ENCODE data around the gene TEX19. TPM values are rescaled to one million over a fixed set of nuclear protein-coding genes. Genes with fewer than 3 reads are reported as not detected.

TEX19 gene
- total and polyA plus RNA-seq, 10 of the 15 experiments (the other 5 are each of a cell fraction or from before 2014, with no cell fraction given): 0.03 to 0.32 (median 0.13) TPM; not detected in 3

GRCh38 chr17:82316651-82317393 is 42.2 kb upstream of the TEX19 start:
- no peak for TF ChIP-seq ZBED1 (IDR thresholded peaks at IDR 0.05; ENCODE audit: borderline replicate concordance)
- TF ChIP-seq BCL11A (IDR thresholded peaks at IDR 0.05; ENCODE audit: low read depth, low read length): no peak
- TF ChIP-seq, protein P1, sequence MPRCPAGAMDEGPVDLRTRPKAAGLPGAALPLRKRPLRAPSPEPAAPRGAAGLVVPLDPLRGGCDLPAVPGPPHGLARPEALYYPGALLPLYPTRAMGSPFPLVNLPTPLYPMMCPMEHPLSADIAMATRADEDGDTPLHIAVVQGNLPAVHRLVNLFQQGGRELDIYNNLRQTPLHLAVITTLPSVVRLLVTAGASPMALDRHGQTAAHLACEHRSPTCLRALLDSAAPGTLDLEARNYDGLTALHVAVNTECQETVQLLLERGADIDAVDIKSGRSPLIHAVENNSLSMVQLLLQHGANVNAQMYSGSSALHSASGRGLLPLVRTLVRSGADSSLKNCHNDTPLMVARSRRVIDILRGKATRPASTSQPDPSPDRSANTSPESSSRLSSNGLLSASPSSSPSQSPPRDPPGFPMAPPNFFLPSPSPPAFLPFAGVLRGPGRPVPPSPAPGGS (IDR thresholded peaks at IDR 0.05; ENCODE audit: borderline replicate concordance, insufficient read depth, low read depth, low read length, poor library complexity, severe bottlenecking): no peak
- no peak for TF ChIP-seq FOXK2 (IDR thresholded peaks at IDR 0.05)
- no peak for TF ChIP-seq RB1 (IDR thresholded peaks at IDR 0.05; ENCODE audit: borderline replicate concordance)
- TF ChIP-seq, protein P2, sequence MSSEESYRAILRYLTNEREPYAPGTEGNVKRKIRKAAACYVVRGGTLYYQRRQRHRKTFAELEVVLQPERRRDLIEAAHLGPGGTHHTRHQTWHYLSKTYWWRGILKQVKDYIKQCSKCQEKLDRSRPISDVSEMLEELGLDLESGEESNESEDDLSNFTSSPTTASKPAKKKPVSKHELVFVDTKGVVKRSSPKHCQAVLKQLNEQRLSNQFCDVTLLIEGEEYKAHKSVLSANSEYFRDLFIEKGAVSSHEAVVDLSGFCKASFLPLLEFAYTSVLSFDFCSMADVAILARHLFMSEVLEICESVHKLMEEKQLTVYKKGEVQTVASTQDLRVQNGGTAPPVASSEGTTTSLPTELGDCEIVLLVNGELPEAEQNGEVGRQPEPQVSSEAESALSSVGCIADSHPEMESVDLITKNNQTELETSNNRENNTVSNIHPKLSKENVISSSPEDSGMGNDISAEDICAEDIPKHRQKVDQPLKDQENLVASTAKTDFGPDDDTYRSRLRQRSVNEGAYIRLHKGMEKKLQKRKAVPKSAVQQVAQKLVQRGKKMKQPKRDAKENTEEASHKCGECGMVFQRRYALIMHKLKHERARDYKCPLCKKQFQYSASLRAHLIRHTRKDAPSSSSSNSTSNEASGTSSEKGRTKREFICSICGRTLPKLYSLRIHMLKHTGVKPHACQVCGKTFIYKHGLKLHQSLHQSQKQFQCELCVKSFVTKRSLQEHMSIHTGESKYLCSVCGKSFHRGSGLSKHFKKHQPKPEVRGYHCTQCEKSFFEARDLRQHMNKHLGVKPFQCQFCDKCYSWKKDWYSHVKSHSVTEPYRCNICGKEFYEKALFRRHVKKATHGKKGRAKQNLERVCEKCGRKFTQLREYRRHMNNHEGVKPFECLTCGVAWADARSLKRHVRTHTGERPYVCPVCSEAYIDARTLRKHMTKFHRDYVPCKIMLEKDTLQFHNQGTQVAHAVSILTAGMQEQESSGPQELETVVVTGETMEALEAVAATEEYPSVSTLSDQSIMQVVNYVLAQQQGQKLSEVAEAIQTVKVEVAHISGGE (CRISPR knock-in tag; IDR thresholded peaks at IDR 0.05): no peak
- no peak for TF ChIP-seq NFYB (IDR thresholded peaks at IDR 0.05; ENCODE audit: insufficient read depth, low read depth, low read length)
- TF ChIP-seq PAX8 (IDR thresholded peaks at IDR 0.05): no peak
- no peak for TF ChIP-seq HDAC2 (IDR thresholded peaks at IDR 0.05)
- no peak for TF ChIP-seq SPI1 (IDR thresholded peaks at IDR 0.05; ENCODE audit: borderline replicate concordance, insufficient read depth, low read depth, low read length)
- no peak for TF ChIP-seq GATAD2B (conservative IDR thresholded peaks at IDR 0.05; ENCODE audit: low read depth)
- no peak for TF ChIP-seq MLLT1 (IDR thresholded peaks at IDR 0.05)
- no peak for TF ChIP-seq ZZZ3 (IDR thresholded peaks at IDR 0.05; ENCODE audit: control insufficient read depth, insufficient read length, low read depth)
- Histone ChIP-seq H3K79me2 (ENCODE audit: control insufficient read depth, insufficient read depth, low read length) (no peaks in the 10 kb centered on the region), H3K36me3 (ENCODE audit: control insufficient read depth in 2 of 2, insufficient read depth in 2 of 2, low read length in 1 of 2) (no peaks in the 10 kb centered on the region), H4K20me1 (ENCODE audit: control insufficient read depth, insufficient read depth) (no peaks in the 10 kb centered on the region), H3K4me3 (no peak overlapping the region), H2AFZ (ENCODE audit: control insufficient read depth, low read depth, low read length) (no peak overlapping the region), H3K9me3 (replicated peaks; ENCODE audit: control insufficient read depth, insufficient read depth, low read length) (no peaks in the 10 kb centered on the region; the same call in 2 of the 3 replicates), H3K4me2 (ENCODE audit: control insufficient read depth, insufficient read depth) (no peak overlapping the region), H3K27ac (ENCODE audit: control insufficient read depth, insufficient read depth) (no peak overlapping the region), H3K4me1 (ENCODE audit: control insufficient read depth, insufficient read depth, low read length) (no peaks in the 10 kb centered on the region), H3K9ac (ENCODE audit: control insufficient read depth, insufficient read depth, low read length) (no peak overlapping the region), H3K27me3 (replicated peaks in 1 of 2; ENCODE audit: control insufficient read depth in 2 of 2, insufficient read depth in 2 of 2, low read length in 1 of 2) (peaks cover 0 to 2% of the 10 kb centered on the region in 2 experiments; a peak in 3 of 4 replicates)
- SMC1A ChIA-PET (ENCODE audit: uncharacterized antibody, unreplicated experiment): interaction anchor here (2.2 kb wide), 1 partner anchor 16 kb away, joined by 10 read pairs; no protein-coding TSS in a partner anchor
- RAD21 ChIA-PET (ENCODE audit: unreplicated experiment): interaction anchor here (2.4 kb wide), 1 partner anchor 14 kb away, joined by 7 read pairs; no protein-coding TSS in a partner anchor
- FAIRE-seq (no peak), ATAC-seq (no peak), DNase-seq (ENCODE audit: low read depth, low spot score) (no peak)
- BruUV-seq (replicated peaks): no TSS peak
- 52% methylated on average over 28 of the region's 29 CpGs for WGBS (ENCODE audit: insufficient coverage, insufficient replicate concordance, low lambda C conversion rate, missing lambda C conversion rate)
- POLR2A ChIA-PET: interaction anchor here (0.8 to 6.2 kb wide), 2 partner anchors 15 to 18 kb away, joined by 3 to 32 read pairs; no protein-coding TSS in a partner anchor
- CTCF ChIA-PET: interaction anchor here (0.7 to 2.0 kb wide), 4 partner anchors 12 to 81 kb away, joined by 3 to 5 read pairs (median 4); no protein-coding TSS in a partner anchor
- intact Hi-C loops (cut with micrococcal nuclease; ENCODE audit: unreplicated experiment): no loop called here
- in situ Hi-C loops (cut with MboI): no loop called here
